NCI-H2081 treated with DMSO at 0.1 percent for 48 hours (cell line): Measurements from ENCODE around the gene BCL6B.

ENCODE experiments used
- DNase-seq: peaks from one replicate; lab custom pipeline; 2025; lab: John Stamatoyannopoulos, UW

The BCL6B gene

DNA sequence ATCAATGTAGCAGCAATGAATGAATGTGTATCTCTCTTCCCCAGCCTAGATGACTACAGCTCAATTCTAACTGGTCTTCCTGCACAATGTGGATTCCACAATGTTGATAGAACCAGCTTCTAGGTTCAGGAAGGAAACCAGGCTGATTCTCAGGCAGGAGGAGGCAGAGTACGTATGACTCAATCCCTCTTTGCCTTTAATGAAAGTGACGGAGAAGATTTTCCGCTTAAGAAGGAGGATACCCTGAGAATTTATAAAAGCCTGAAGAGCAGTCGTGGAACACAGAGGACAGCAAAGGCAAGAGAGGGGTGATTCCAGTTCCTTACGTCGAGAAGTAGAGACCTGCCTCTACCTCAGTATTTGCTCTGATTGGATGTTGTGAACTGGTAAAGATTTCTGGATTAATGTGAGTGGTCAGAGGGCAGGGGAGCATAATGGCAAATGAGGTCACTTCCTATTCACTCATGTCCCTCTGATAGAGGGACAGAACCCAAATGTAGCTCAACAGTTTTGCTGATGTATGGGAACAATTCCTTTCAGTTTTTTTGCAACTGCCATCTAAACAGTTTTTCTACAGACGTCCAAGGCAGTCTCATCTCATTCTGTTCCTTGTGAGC lies 36.1 kb downstream of the BCL6B start:
- no peak for DNase-seq

DNA sequence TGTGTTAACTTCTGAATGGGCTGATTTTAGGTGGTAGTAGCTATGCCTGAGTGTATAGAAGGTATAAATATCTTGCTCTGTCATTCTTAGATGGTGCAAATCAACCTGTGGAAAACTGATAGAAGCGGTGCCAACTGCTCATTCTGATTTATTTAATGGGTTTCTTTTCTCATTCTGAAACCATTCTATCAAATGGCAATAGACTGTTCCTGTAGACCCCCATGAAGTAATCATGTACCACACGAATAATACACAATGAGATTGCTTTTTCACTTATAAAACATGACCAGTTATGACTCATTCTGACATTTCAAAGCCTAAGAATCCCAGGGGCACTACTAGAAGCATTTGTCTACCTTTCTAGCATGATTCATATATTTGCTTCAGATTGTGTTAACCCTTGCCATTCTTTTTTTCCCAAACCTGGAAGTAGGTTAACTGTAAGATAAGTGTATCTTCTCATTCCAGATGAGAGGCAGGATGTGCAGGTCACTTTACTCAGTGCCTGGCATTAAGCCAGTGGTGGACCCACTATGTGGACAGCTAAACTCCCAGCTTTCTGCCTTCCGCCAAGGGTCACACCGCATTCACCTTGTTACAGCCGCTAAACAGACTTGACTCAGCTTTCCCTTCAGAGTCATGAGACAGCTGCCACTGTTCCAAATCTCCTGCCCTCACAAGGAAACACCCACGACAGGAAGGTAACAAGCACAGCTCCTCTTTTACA lies 37.5 kb downstream of the BCL6B start:
- no peak for DNase-seq

DNA sequence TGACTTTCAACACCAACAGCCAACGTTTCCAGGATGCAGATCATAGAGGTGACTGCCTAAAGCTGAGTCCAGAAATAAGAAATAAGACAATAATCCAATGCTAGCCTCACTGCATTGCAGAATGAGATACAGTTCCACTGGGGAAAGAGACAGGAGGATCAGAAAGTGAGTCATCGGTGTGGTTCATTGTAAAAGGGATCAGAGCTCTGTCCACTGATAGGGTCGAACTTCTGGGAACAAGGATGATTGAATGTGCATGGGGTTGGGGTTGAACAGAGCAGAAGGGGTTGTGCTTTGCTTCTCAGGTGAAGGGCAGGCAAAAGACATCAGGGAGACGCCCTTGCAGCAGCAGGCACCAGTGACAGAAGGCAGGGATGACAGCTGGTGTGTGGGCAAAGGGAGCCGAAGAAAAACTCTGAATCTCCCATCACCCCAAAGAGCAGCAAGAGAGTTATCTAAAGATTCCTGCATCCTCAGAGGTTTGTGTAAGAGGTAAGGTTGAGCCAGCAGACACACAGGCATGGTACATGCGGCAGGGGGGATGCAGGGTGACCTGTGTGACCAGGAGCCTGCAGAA lies 40.8 kb downstream of the BCL6B start:
- no peak for DNase-seq

DNA sequence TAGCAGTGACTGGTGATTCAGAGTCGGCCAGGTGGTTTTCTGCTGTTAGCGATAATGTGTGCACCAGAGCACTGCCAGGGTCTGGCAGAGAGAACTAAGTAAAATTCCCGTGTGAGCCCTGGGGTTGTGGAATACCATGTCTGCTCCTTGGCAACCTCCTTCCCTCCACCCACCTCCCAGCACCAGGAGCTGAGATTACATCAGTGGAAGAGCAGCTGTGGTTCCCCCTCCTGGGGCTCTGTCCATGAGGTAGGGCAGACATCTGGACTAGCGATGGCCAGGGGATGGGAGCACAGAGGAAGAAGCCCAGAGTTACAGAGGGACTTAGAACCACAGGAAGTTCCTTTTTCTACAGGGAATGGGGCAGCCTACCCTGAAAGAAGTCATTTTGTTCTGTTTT lies 41.4 kb downstream of the BCL6B start:
- no peak for DNase-seq

DNA sequence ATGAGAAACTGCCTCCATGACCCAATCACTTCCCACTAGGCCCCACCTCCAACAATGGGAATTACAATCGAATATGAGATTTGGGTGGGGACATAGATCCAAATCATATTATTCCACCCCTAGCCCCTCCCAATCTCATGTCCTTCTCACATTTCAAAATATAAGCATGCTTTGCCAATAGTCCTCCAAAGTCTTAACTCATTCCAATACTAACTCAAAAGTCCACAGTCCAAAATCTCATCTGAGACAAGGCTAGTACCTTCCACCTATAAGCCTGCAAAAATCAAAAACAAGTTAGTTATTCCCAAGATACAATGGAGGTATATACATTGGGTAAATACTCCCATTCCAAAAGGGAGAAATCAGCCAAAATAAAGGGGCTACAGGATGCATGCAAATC lies 44.3 kb downstream of the BCL6B start:
- no peak for DNase-seq

DNA sequence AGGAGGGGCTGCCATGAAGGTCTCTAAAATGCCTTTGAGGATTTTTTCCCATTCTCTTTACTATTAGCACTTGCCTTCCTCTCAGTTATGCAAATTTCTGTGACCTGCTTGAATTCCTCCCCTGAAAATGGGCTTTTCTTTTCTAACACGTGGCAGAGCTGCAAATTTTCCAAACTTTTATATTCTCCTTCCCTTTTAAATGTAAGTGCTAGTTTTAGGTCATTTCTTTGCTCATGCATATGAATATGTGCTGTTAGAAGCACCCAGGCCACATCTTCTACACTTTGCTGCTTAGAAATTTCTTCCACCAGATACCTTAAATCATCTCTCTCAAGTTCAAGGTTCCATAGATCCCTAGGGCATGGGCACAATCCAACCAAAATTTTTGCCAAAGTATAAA lies 45.4 kb downstream of the BCL6B start:
- DNase-seq: no peak

DNA sequence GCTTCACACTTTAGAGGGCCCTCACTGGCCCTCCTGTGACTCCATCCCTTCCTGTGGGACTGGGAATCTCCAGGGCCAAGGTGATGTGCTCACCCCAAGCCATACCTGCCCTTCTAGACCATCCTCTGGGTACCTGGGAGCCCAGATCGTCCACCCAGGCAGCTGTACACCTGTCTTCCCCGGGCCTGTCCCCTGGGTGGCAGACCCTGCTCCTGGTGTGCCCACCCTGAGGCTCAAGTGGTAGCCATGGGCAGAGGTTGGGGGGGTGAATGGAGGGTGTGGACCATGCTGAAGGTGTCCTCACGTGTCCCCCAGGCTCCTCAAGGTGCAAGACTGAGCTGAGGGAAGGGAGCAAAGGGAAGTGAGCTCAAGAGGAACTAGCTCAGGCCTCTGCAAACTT lies 47.9 kb downstream of the BCL6B start:
- DNase-seq: no peak

DNA sequence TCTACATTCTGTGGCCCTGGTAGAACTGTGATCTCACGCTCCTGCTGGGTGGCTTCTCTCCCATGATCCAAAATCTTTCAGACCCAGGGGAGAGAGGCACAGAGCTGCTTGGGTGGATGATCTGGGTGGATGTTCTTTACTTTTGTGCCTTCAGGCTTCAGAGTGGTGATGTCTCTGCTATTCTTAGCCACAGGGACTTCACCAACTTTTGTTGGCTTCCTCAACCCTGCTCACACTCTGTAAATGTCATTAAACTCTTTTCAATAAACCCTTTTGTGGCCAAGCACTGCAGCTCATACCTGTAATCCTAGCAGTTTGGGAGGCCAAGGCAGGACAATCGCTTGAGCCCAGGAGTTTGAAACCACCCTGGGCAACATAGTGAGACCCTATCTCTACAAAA lies 49.6 kb downstream of the BCL6B start:
- no peak for DNase-seq

DNA sequence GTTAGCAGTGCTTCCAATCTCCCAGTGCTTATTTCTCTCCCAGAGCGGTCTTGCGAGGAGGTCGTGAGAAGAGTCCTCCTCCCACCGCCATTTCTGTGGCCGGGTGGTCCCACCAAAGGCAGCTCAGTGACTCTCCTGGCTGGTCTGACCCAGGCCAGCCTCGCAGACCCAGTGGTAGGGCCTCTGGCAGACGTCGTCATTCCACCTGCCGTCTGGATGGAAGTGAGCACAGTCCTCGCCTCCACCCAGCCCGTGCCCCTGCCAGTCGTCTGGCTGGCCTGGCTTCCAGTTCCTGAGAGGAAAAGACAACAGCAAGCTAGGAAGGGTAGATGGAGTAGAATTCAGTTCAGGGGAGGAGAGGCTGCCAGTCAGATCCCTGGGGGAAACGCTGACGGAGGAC lies 52.1 kb downstream of the BCL6B start:
- no peak for DNase-seq

DNA sequence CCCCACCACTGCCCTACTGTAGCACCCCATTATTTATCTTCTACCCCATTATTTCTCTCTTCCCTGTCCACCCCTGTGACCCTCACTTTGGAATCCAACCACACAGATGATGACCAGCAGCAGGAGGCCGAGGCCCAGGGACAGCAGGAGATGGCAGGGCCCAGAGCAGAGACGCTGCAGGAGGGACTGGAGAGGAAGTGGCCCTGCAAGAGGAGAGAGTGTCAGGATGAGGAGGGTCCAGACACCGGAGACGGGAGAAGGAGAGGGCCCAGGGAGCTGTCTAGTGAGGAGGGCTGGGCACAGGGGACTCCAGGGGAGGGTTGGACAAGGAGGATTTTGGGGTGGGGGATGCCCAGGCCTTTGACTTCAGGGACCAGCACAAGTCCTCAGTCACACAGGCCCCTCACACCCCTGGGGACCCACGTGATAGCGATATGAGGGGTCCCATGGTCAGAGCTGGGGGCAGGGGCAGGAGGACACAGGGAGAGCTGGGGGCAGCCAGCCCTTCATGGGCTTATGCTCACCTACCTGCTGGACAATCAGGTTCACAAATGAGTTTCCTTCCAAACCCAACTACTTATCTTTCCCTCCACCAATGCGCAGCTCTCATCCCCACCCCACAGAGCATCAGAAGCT lies 55.2 kb downstream of the BCL6B start:
- no peak for DNase-seq

- DNase-seq: no peak
Measured at GRCh38 chr17:7078711-7079110, 55.9 kb downstream of the BCL6B start.
